Skeletal muscle tissue (tissue), 4 donors: ENCODE measurements around the gene CHRNA3. TPM values are rescaled to one million over a fixed set of nuclear protein-coding genes. Genes with fewer than 3 reads are reported as not detected.
"Not testable (repeated sequence)": the region's sequence is repeated elsewhere in the genome, so short reads cannot be mapped to it uniquely, and the experiment has no call there.

Source experiments
- H3K27ac ChIP-seq: one replicate; pipeline ENCODE4 v1.7.0; 2013; ENCODE audit warnings: mild to moderate bottlenecking, low read depth, low read length, inconsistent platforms
- H3K27me3 ChIP-seq, 3 donors: one replicate each; pipeline ENCODE4 v1.7.0; 2013; ENCODE audit warnings: low read length in 3 of 3; ENCODE audit not compliant: control insufficient read depth in 3 of 3, insufficient read depth in 3 of 3
- H3K36me3 ChIP-seq, 3 donors: one replicate each; pipeline ENCODE4 v1.7.0; 2013; ENCODE audit warnings: low read length in 3 of 3; ENCODE audit not compliant: control insufficient read depth in 3 of 3, insufficient read depth in 3 of 3
- H3K4me1 ChIP-seq, 3 donors: one replicate each; pipeline ENCODE4 v1.7.0; 2013; ENCODE audit warnings: low read length in 3 of 3, mild to moderate bottlenecking in 3 of 3; ENCODE audit not compliant: control insufficient read depth in 3 of 3, insufficient read depth in 3 of 3
- H3K4me3 ChIP-seq, 3 donors: one replicate each; pipeline ENCODE4 v1.7.0; 2013; ENCODE audit warnings: low read length in 3 of 3
- H3K9ac ChIP-seq, 3 donors: one replicate each; pipeline ENCODE4 v1.7.0; 2013; ENCODE audit warnings: low read length in 3 of 3, mild to moderate bottlenecking in 3 of 3, moderate library complexity in 2 of 3, low read depth in 1 of 3
- H3K9me3 ChIP-seq, 3 donors: one replicate each; pipeline ENCODE4 v1.7.0; 2013; ENCODE audit warnings: low read length in 3 of 3; ENCODE audit not compliant: control insufficient read depth in 3 of 3
- total RNA-seq: library from RNA; depleted of rRNA; stranded (reverse); fragments of >200 nt; gene quantifications from one replicate; pipeline ENCODE4 v1.2.3, GENCODE V29; 2014
- donor health status: Osteomylitis.

Gene CHRNA3
- total RNA-seq, 1 donor from 2014 or later = not detected

DNA sequence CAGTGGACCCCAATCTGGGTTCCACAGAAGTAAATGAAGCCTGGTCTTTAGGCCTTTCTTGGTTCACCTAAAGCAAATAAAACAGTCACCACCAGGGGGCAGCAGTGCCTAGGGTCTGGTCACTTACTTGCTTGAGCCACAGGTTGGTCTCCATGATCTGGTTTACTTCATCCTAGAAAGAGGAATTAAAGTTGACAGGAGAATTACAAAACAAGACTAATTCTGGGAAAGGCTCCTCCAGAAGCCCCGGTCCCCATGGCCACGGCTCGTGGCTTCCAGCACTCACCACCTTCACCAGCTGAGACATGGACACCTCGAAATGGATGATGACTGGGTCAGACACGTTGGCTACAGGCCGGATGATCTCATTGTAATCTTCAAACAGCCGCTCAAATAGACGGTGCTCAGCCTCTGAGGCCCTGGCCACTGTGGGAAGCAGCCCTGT lies 2.3 kb downstream of the CHRNA3 start:
- Histone ChIP-seq H3K4me1 (peaks cover 0 to 17% (median 12%) of the 10 kb centered on the region in 3 donors), H3K9me3 (no peaks in the 10 kb centered on the region), H3K27ac (no peak overlapping the region), H3K36me3 (no peaks in the 10 kb centered on the region), H3K4me3 (no peak overlapping the region), H3K9ac (no peak overlapping the region), H3K27me3 (peaks cover 34 to 36% (median 36%) of the 10 kb centered on the region in 3 donors)

GRCh38 chr15:78618064-78618463 lies 2.7 kb downstream of the CHRNA3 start:
- Histone ChIP-seq H3K4me3 (no peak overlapping the region), H3K9ac (no peak overlapping the region), H3K27me3 (peaks cover 34 to 36% (median 36%) of the 10 kb centered on the region in 3 donors), H3K27ac (no peak overlapping the region), H3K4me1 (peaks cover 0 to 17% (median 12%) of the 10 kb centered on the region in 3 donors), H3K9me3 (no peaks in the 10 kb centered on the region), H3K36me3 (no peaks in the 10 kb centered on the region)

- H3K4me3 ChIP-seq = no peak overlapping the region
- H3K9ac ChIP-seq = no peak overlapping the region
- no peak overlapping the region for H3K27ac ChIP-seq
- H3K36me3 ChIP-seq = no peaks in the 10 kb centered on the region
- H3K27me3 ChIP-seq = peaks cover 31 to 36% (median 33%) of the 10 kb centered on the region in 3 donors
- no peaks in the 10 kb centered on the region for H3K9me3 ChIP-seq
- H3K4me1 ChIP-seq = peaks cover 0 to 17% (median 12%) of the 10 kb centered on the region in 3 donors
These were observed 3.3 kb downstream of the CHRNA3 start for GRCh38 chr15:78617516-78617915.

DNA sequence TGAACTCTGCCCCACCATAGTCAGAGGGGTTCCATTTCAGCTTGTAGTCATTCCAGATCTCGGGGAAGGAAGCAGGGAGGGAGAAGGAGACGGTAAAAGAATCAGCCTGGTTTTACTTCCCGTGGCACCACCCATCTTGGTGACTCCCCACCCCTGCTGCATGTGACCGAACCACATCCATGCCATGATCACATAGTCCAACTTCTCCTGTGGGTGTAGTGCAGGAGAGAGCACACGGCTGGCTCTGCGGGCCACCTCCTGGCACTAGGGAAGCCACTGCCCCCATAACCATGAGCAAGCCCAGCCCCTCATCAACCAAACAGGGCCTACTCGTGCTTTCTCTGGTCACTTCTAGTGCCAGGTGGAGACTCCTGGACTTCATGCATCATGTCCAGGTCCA lies 3.7 kb downstream of the CHRNA3 start:
- Histone ChIP-seq H3K27ac (no peak overlapping the region), H3K36me3 (no peaks in the 10 kb centered on the region), H3K9ac (no peak overlapping the region), H3K4me1 (peaks cover 0 to 17% (median 12%) of the 10 kb centered on the region in 3 donors), H3K27me3 (peaks cover 27 to 34% (median 28%) of the 10 kb centered on the region in 3 donors), H3K9me3 (no peaks in the 10 kb centered on the region), H3K4me3 (no peak overlapping the region)

DNA sequence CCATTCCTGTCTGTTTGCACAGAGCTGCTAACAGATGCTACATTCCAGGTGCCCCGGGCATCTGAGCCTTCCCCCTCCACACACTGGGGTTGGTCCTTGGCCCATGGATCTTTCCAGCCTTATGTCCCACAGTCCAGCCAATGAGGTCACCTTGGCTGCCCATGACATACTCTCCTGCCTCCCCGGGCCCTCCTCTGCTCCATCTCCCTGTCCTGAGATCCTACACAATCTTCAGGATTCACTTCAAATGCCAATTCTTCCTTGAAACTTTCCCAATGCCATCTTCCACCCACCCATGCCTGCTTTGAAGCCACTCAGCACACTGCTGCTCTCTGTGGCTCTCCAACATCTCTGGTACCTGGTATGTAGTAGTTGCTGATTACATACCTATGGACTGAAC lies 4.3 kb downstream of the CHRNA3 start:
- Histone ChIP-seq H3K27me3 (peaks cover 22 to 28% (median 23%) of the 10 kb centered on the region in 3 donors), H3K9me3 (no peaks in the 10 kb centered on the region), H3K4me1 (peaks cover 0 to 17% (median 12%) of the 10 kb centered on the region in 3 donors), H3K36me3 (no peaks in the 10 kb centered on the region), H3K4me3 (no peak overlapping the region), H3K9ac (no peak overlapping the region), H3K27ac (no peak overlapping the region)

DNA sequence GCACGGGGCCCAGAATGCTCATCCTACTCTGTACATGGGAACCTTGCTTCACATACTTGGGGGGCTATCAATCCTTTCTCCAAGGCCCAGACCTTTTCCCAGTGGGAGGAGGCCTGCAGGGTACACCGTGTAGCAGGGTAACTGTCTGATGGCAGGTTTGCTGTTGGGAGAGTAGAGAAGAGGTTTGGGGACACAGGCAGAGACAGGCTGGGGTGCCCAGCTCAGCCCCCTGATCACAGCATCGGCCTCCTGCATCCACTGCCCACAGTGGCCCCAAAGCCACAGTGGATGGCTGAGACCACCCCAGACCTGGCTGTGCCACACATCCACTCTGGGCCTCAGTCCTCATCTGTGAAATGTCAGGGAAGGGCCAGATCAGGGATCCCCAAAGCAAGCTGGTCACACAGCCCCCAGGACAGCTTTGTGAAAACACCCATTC lies 5.6 kb downstream of the CHRNA3 start:
- no peaks in the 10 kb centered on the region for H3K9me3 ChIP-seq

DNA sequence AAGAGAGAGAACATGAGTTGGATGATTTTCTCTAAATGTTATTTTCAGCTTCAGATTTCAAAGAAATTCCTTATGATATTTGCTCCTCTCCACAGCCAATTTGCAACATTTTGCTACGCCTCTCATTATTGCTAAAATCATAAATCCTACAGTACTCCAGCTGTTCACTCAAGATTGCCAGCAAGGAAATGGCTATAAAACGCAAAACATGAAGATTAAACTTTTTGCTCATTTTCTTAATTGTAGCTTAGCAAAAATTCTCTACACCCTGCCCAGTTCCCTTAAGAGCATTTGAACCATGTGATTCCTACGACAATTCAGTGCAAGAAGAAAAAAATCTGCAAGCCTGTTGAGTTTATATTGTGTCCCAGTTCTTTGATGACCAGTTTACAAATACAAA lies 6.8 kb downstream of the CHRNA3 start:
- Histone ChIP-seq H3K9ac (no peak overlapping the region), H3K27ac (no peak overlapping the region), H3K27me3 (peaks cover 5 to 6% (median 6%) of the 10 kb centered on the region in 3 donors)

More for the DNA sequence above, 5.6 kb downstream of the CHRNA3 start:
- Histone ChIP-seq H3K4me3 (no peak overlapping the region), H3K27ac (no peak overlapping the region), H3K27me3 (peaks cover 16 to 18% (median 17%) of the 10 kb centered on the region in 3 donors), H3K36me3 (no peaks in the 10 kb centered on the region), H3K4me1 (peaks cover 0 to 12% (median 10%) of the 10 kb centered on the region in 3 donors), H3K9ac (no peak overlapping the region)

GRCh38 chr15:78609551-78609950 lies 11.2 kb downstream of the CHRNA3 start:
- not testable (repeated sequence) for H3K4me3 ChIP-seq, H3K9me3 ChIP-seq, H3K9ac ChIP-seq, H3K27me3 ChIP-seq, H3K27ac ChIP-seq, H3K36me3 ChIP-seq, H3K4me1 ChIP-seq

More for the DNA sequence above, 6.8 kb downstream of the CHRNA3 start:
- H3K4me3 ChIP-seq = no peak overlapping the region
- H3K4me1 ChIP-seq = peaks cover 0 to 5% (median 4%) of the 10 kb centered on the region in 3 donors
- no peaks in the 10 kb centered on the region for H3K9me3 ChIP-seq
- no peaks in the 10 kb centered on the region for H3K36me3 ChIP-seq

GRCh38 chr15:78605680-78606079 lies 15.1 kb downstream of the CHRNA3 start:
- Histone ChIP-seq H3K4me1 (peaks cover 0 to 4% (median 0%) of the 10 kb centered on the region in 3 donors), H3K9me3 (no peaks in the 10 kb centered on the region), H3K36me3 (peaks cover 0 to 2% (median 0%) of the 10 kb centered on the region in 3 donors)

DNA sequence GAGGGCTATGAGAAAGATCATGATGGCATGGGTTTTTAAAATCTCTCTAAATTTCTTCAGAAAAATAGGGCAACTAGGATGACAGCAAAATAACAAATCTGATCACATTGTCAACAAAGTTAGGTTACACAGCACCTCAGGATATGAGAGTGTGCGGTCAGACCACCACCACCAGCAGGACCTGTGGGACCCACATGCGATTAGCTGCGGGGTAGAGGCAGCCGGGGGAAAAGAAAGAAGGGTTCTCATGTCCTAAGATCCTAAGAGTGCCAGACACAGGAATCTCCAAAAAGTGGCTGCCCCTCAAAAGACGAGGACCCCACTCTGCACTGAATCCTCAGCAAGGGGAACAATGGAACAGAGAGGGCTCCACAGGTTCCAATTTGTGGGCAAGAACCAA lies 15.6 kb downstream of the CHRNA3 start:
- Histone ChIP-seq H3K27me3 (peaks cover 5 to 14% (median 8%) of the 10 kb centered on the region in 3 donors), H3K9me3 (no peaks in the 10 kb centered on the region), H3K36me3 (peaks cover 0 to 2% (median 0%) of the 10 kb centered on the region in 3 donors), H3K9ac (no peak overlapping the region), H3K27ac (no peak overlapping the region), H3K4me1 (peaks cover 0 to 4% (median 0%) of the 10 kb centered on the region in 3 donors), H3K4me3 (no peak overlapping the region)

More at GRCh38 chr15:78605680-78606079, 15.1 kb downstream of the CHRNA3 start:
- Histone ChIP-seq H3K9ac (no peak overlapping the region), H3K4me3 (no peak overlapping the region), H3K27ac (no peak overlapping the region), H3K27me3 (peaks cover 5 to 14% (median 8%) of the 10 kb centered on the region in 3 donors)
